GM21737 (cell line): ENCODE results near the gene CYP19A1.
A peak's percentile ranks its signal among the peaks of the same experiment; 100 is the strongest.
"Not testable (repeated sequence)": the region's sequence is repeated elsewhere in the genome, so short reads cannot be mapped to it uniquely, and the experiment has no call there.

Experiments used
- ATAC-seq: cut with Tn5 transposase; IDR thresholded peaks from one replicate; pipeline ENCODE4 v1.9.1; 2021; ENCODE audit warnings: mild to moderate bottlenecking, moderate library complexity; ENCODE audit not compliant: unreplicated experiment

Gene CYP19A1

GRCh38 chr15:51189669-51190385, 148.6 kb downstream of the CYP19A1 start:
- no peak for ATAC-seq

GRCh38 chr15:51188791-51189190, 149.6 kb downstream of the CYP19A1 start:
- not testable (repeated sequence) for ATAC-seq

GRCh38 chr15:51186891-51187290, 151.5 kb downstream of the CYP19A1 start:
- no peak for ATAC-seq

- ATAC-seq: no peak
Measured at GRCh38 chr15:51186181-51186705, 152.2 kb downstream of the CYP19A1 start.

GRCh38 chr15:51185213-51186159, 152.9 kb downstream of the CYP19A1 start:
- no peak for ATAC-seq

GRCh38 chr15:51184627-51185026, 153.8 kb downstream of the CYP19A1 start:
- ATAC-seq: no peak

GRCh38 chr15:51183076-51183475, 155.3 kb downstream of the CYP19A1 start:
- ATAC-seq: no peak

- ATAC-seq: no peak
Measured at GRCh38 chr15:51181905-51182304, 156.5 kb downstream of the CYP19A1 start.

GRCh38 chr15:51181221-51181620, 157.2 kb downstream of the CYP19A1 start:
- no peak for ATAC-seq

- no peak for ATAC-seq
Measured at GRCh38 chr15:51180534-51180933, 157.9 kb downstream of the CYP19A1 start.

- ATAC-seq: no peak
Measured at GRCh38 chr15:51180011-51180410, 158.4 kb downstream of the CYP19A1 start.

- no peak for ATAC-seq
Measured at GRCh38 chr15:51172193-51172592, 166.2 kb downstream of the CYP19A1 start.

- ATAC-seq: no peak
Measured at GRCh38 chr15:51171634-51171932, 166.8 kb downstream of the CYP19A1 start.

- ATAC-seq: no peak
Measured at GRCh38 chr15:51170882-51171633, 167.3 kb downstream of the CYP19A1 start.

- no peak for ATAC-seq
Measured at GRCh38 chr15:51168700-51169099, 169.7 kb downstream of the CYP19A1 start.

- ATAC-seq: no peak
Measured at GRCh38 chr15:51163843-51164242, 174.6 kb downstream of the CYP19A1 start.

GRCh38 chr15:51162865-51163762, 175.3 kb downstream of the CYP19A1 start:
- ATAC-seq: peak; percentile 87

GRCh38 chr15:51161491-51162220, 176.7 kb downstream of the CYP19A1 start:
- ATAC-seq: no peak

- ATAC-seq: no peak
Measured at GRCh38 chr15:51160484-51160883, 177.9 kb downstream of the CYP19A1 start.
